ENCODE measurements around the gene APOBEC3C. TPM values are rescaled to one million over a fixed set of nuclear protein-coding genes. Genes with fewer than 3 reads are reported as not detected.

The APOBEC3C gene
- total RNA-seq, 1 experiment from 2014 or later: 32.1 TPM

DNA sequence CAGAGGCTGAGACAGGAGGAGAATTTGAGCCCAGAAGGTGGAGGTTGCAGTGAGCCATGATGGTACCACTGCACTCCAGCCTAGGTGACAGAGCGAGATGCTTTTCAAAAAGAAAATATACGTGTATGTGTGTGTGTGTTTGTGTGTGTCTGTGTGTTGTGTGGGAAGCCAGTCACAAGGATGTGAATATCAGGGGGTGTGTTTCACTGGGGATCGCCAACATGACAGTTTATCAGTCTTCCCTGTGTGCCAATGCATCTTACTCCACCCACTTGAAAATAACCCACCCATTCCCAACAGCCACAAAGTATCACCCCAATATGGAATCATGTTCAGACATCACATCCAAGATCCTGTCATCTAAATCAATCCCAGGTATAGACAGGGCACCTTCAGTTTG, 42.3 kb upstream of the APOBEC3C start:
- Histone ChIP-seq H3K27me3 (ENCODE audit: insufficient read depth, low read length) (no peaks in the 10 kb centered on the region), H3K14ac (ENCODE audit: insufficient read depth, low read length) (no peak overlapping the region), H3K4ac (ENCODE audit: low read depth, low read length) (no peak overlapping the region), H2AFZ (ENCODE audit: low read length) (no peak overlapping the region), H2AK5ac (ENCODE audit: insufficient read length, low read length) (no peak overlapping the region), H3K79me2 (ENCODE audit: insufficient read depth, low read length) (no peaks in the 10 kb centered on the region), H4K5ac (ENCODE audit: insufficient read length, low read depth, low read length) (no peak overlapping the region), H3K4me1 (ENCODE audit: insufficient read depth, low read length) (no peaks in the 10 kb centered on the region), H3K9ac (ENCODE audit: extremely low read depth, insufficient read length, low read length) (no peak overlapping the region), H2BK15ac (ENCODE audit: low read depth, low read length) (no peak overlapping the region), H3K4me2 (ENCODE audit: insufficient read depth, insufficient read length, low read length) (no peak overlapping the region), H2BK120ac (ENCODE audit: low read depth, low read length, poor library complexity, severe bottlenecking) (no peak overlapping the region), H3K79me1 (ENCODE audit: insufficient read depth, low read depth, low read length, poor library complexity, severe bottlenecking) (no peaks in the 10 kb centered on the region), H4K91ac (ENCODE audit: insufficient read length, low read depth, low read length) (no peak overlapping the region), H3K9me3 (ENCODE audit: control insufficient read depth, low read depth, low read length) (no peaks in the 10 kb centered on the region), H3T11ph (ENCODE audit: low read length) (no peak overlapping the region), H4K20me1 (ENCODE audit: control insufficient read depth, insufficient read depth, insufficient read length) (no peaks in the 10 kb centered on the region), H3K18ac (ENCODE audit: insufficient read length, low read depth, low read length) (no peak overlapping the region), H3K27ac (ENCODE audit: insufficient read length, low read depth, low read length) (no peak overlapping the region), H2BK20ac (ENCODE audit: low read depth, low read length, poor library complexity, severe bottlenecking) (no peak overlapping the region), H3K23me2 (ENCODE audit: insufficient read length, low read depth, low read length, poor library complexity, severe bottlenecking) (no peaks in the 10 kb centered on the region), H2BK12ac (ENCODE audit: insufficient read length, low read depth, low read length) (no peak overlapping the region), H3K23ac (ENCODE audit: insufficient read length, low read depth, low read length) (no peak overlapping the region), H2BK5ac (ENCODE audit: insufficient read length, low read length) (no peak overlapping the region), H4K8ac (replicated peaks; ENCODE audit: insufficient read length, low read depth, low read length) (no peak overlapping the region), H3K56ac (ENCODE audit: insufficient read length, low read depth, low read length) (no peak overlapping the region)
- no CpG with 5 or more reads among the region's 3 CpGs for WGBS (ENCODE audit: extremely low coverage, insufficient read length, low lambda C conversion rate)
- Mint-ChIP-seq H3K36me3 (ENCODE audit: insufficient read depth in 1 of 3, low read depth in 3 of 3) (peaks cover 2 to 8% (median 3%) of the 10 kb centered on the region in 3 experiments; a peak in 6 of 7 replicates), H3K27ac (no peak overlapping the region; a peak in 1 of 7 replicates), H3K27me3 (ENCODE audit: low read depth) (peaks cover 30% of the 10 kb centered on the region), H3K4me1 (peaks cover 2 to 3% of the 10 kb centered on the region in 2 experiments), H3K9me3 (peaks cover 18 to 21% of the 10 kb centered on the region in 2 experiments), H3K4me3 (no peak overlapping the region)
- TF ChIP-seq, protein P1, sequence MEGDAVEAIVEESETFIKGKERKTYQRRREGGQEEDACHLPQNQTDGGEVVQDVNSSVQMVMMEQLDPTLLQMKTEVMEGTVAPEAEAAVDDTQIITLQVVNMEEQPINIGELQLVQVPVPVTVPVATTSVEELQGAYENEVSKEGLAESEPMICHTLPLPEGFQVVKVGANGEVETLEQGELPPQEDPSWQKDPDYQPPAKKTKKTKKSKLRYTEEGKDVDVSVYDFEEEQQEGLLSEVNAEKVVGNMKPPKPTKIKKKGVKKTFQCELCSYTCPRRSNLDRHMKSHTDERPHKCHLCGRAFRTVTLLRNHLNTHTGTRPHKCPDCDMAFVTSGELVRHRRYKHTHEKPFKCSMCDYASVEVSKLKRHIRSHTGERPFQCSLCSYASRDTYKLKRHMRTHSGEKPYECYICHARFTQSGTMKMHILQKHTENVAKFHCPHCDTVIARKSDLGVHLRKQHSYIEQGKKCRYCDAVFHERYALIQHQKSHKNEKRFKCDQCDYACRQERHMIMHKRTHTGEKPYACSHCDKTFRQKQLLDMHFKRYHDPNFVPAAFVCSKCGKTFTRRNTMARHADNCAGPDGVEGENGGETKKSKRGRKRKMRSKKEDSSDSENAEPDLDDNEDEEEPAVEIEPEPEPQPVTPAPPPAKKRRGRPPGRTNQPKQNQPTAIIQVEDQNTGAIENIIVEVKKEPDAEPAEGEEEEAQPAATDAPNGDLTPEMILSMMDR (conservative IDR thresholded peaks at IDR 0.05): no peak
- DNase-seq: no peak
